Right lobe of liver (tissue), 6 donors: ENCODE results near the gene SMIM22. TPM values are rescaled to one million over a fixed set of nuclear protein-coding genes. Genes with fewer than 3 reads are reported as not detected.

Experiments used
- ATAC-seq, 4 donors: fragments of 200-7000 bp; cut with Tn5 transposase; one replicate each; pipeline ENCODE4 v1.9.1; 2020; ENCODE audit warnings: mild to moderate bottlenecking in 4 of 4, moderate library complexity in 4 of 4
- DNase-seq, 3 donors: peaks; one replicate each; pipeline ENCODE4 v3.0.0-alpha.2; 2020
- H3K27ac ChIP-seq, 3 donors: fragments of 200-600 bp; one replicate each; pipeline ENCODE4 v1.8.0; 2022
- H3K27me3 ChIP-seq, 2 donors: fragments of 200-600 bp; one replicate each; pipeline ENCODE4 v1.8.0; 2022
- H3K36me3 ChIP-seq, 4 donors: fragments of 200-600 bp; sonication (generic) in 1 of 4; one replicate each; pipeline versions ENCODE4 v1.5.1 to v1.8.0; 2017 to 2022; ENCODE audit warnings: control low read depth in 1 of 4
- H3K4me1 ChIP-seq, 4 donors: fragments of 200-600 bp; sonication (generic) in 1 of 4; one replicate each; pipeline versions ENCODE4 v1.5.1 to v1.8.0; 2017 to 2022; ENCODE audit warnings: control low read depth in 1 of 4
- H3K4me3 ChIP-seq, 3 donors: fragments of 200-600 bp; one replicate each; pipeline ENCODE4 v1.8.0; 2022
- H3K9me3 ChIP-seq, 4 donors: fragments of 200-600 bp; sonication (generic) in 1 of 4; one replicate each; pipeline versions ENCODE4 v1.5.1 to v1.8.0; 2017 to 2022; ENCODE audit warnings: control low read depth in 1 of 4
- CTCF ChIP-seq, 4 donors: fragments of 200-600 bp in 3 of 4; fragments of 450-650 bp in 1 of 4; IDR thresholded peaks; one replicate each; pipeline versions ENCODE4 v1.5.1 to v1.8.0; 2016 to 2022; ENCODE audit warnings: antibody characterized with exemption in 4 of 4, mild to moderate bottlenecking in 2 of 4
- POLR2A ChIP-seq: fragments of 450-650 bp; IDR thresholded peaks from one replicate; pipeline ENCODE4 v1.6.1; 2017; ENCODE audit warnings: antibody characterized with exemption, mild to moderate bottlenecking
- WGBS: methylation state at CpG from one replicate; pipeline ENCODE4 v1.1.6; 2018; ENCODE audit warnings: low coverage, low lambda C conversion rate; ENCODE audit not compliant: insufficient coverage; ENCODE audit errors: missing lambda C conversion rate; 5-methylcytosine and 5-hydroxymethylcytosine counted together
- intact Hi-C, 2 donors: fragments of 100-400 bp; cut with DNase I; formaldehyde crosslinking; loops; one replicate each; pipeline versions ENCODE4 v1.11.2 to v1.14.1; 2022
- total RNA-seq, 6 experiments: library from RNA; depleted of rRNA in 2 of 6; stranded (reverse); fragments of >200 nt in 2 of 6; fragmentation: NEBNext Ultra II Directional in 3 of 6; extraction: Animal tissue kit (Norgen Biotek cat#: 25700) in 3 of 6; gene quantifications; one replicate each; pipeline versions ENCODE4 v1.1.0 to v1.2.4, GENCODE V29; 2016 to 2023
- donor health status: DM: no; HTN: yes; CAD: no.
- donor health status: DM: no; HTN: no; CAD: no.
- donor health status: DM: no; HTN: no; CAD: no.
- donor health status: DM: no; HTN: yes; CAD: no.
- donor health status: DM: no; HTN: yes; CAD: no.

Gene SMIM22
- total RNA-seq, 6 experiments from 2014 or later = 0.44 to 0.95 TPM; not detected in 4

- DNase-seq = peak; percentile 94 to 95 (median 95)
- Histone ChIP-seq H3K27me3 (no peaks in the 10 kb centered on the region), H3K4me3 (peak overlapping the region; percentile 96 to 99 (median 98)), H3K27ac (peak overlapping the region; percentile 20 to 81 (median 73)), H3K4me1 (peaks cover 0 to 12% (median under 1%) of the 10 kb centered on the region in 4 donors), H3K36me3 (peaks cover 0 to 23% (median 3%) of the 10 kb centered on the region in 4 donors), H3K9me3 (no peaks in the 10 kb centered on the region)
- intact Hi-C loops = no loop called here
- peak; percentile 13 to 32 (median 26) for TF ChIP-seq CTCF (IDR thresholded peaks at IDR 0.05)
- no peak for TF ChIP-seq POLR2A
- ATAC-seq = peak; percentile 88 to 93 (median 90)
- 0% methylated on average over 17 of the region's 59 CpGs for WGBS
Measured at GRCh38 chr16:4802659-4803287, 7.6 kb downstream of the SMIM22 start.

GRCh38 chr16:4803401-4803844 is 8.3 kb downstream of the SMIM22 start:
- Histone ChIP-seq H3K4me3 (peak overlapping the region in 2 of 3 donors; percentile 98 to 99), H3K27ac (peak overlapping the region in 1 of 3 donors; percentile 81), H3K36me3 (peaks cover 0 to 27% (median 6%) of the 10 kb centered on the region in 4 donors), H3K27me3 (no peaks in the 10 kb centered on the region), H3K9me3 (no peaks in the 10 kb centered on the region), H3K4me1 (peaks cover 0 to 12% (median under 1%) of the 10 kb centered on the region in 4 donors)
- intact Hi-C loops = no loop called here
- ATAC-seq = no peak
- no peak for DNase-seq
- 59% methylated on average over 7 of the region's 8 CpGs for WGBS
- TF ChIP-seq POLR2A (no peak), CTCF (IDR thresholded peaks at IDR 0.05) (no peak)

GRCh38 chr16:4803898-4804762 is 9.0 kb downstream of the SMIM22 start:
- no peak overlapping the region for H3K27ac ChIP-seq
- DNase-seq = peak in 1 of 3 donors; percentile 49
- intact Hi-C loops = no loop called here

GRCh38 chr16:4805231-4805630 is 10.1 kb downstream of the SMIM22 start:
- 76% methylated on average over 4 of the region's 11 CpGs for WGBS
- intact Hi-C loops = no loop called here

More at GRCh38 chr16:4803898-4804762, 9.0 kb downstream of the SMIM22 start:
- Histone ChIP-seq H3K4me1 (peaks cover 0 to 12% (median under 1%) of the 10 kb centered on the region in 4 donors), H3K27me3 (no peaks in the 10 kb centered on the region), H3K36me3 (peaks cover 0 to 34% (median 7%) of the 10 kb centered on the region in 4 donors), H3K9me3 (no peaks in the 10 kb centered on the region), H3K4me3 (no peak overlapping the region)
- ATAC-seq = no peak
- WGBS = 57% methylated on average over 7 of the region's 26 CpGs
- TF ChIP-seq POLR2A = no peak
- TF ChIP-seq CTCF (IDR thresholded peaks at IDR 0.05) = no peak

More at GRCh38 chr16:4805231-4805630, 10.1 kb downstream of the SMIM22 start:
- H3K27me3 ChIP-seq = no peaks in the 10 kb centered on the region
- H3K4me1 ChIP-seq = peaks cover 0 to 12% (median under 1%) of the 10 kb centered on the region in 4 donors
- TF ChIP-seq CTCF (IDR thresholded peaks at IDR 0.05) (no peak), POLR2A (no peak)
- DNase-seq = no peak
- ATAC-seq = no peak
- no peak overlapping the region for H3K27ac ChIP-seq
- no peak overlapping the region for H3K4me3 ChIP-seq
- H3K9me3 ChIP-seq = no peaks in the 10 kb centered on the region
- H3K36me3 ChIP-seq = peaks cover 0 to 42% (median 13%) of the 10 kb centered on the region in 4 donors
